Activated CD4-positive, alpha-beta T cell treated with anti-CD3 and anti-CD28 coated beads, Interleukin-2, amount 50 U/mL, for 24 hours (primary cell): Measurements from ENCODE around the gene RABGEF1.
"Not testable (repeated sequence)": the region's sequence is repeated elsewhere in the genome, so short reads cannot be mapped to it uniquely, and the experiment has no call there.

ENCODE experiments used
- DNase-seq, 2 donors: peaks; one replicate each; pipeline ENCODE4 v3.0.0-alpha.2; 2020; ENCODE audit warnings: low read depth in 1 of 2, low spot score in 1 of 2

The RABGEF1 gene

GRCh38 chr7:66735154-66735553 is 5.4 kb upstream of the RABGEF1 start:
- DNase-seq: no peak

- no peak for DNase-seq
Observed at GRCh38 chr7:66735850-66736249, 4.7 kb upstream of the RABGEF1 start.

- no peak for DNase-seq
Observed at GRCh38 chr7:66736892-66737291, 3.6 kb upstream of the RABGEF1 start.

GRCh38 chr7:66737667-66738066 is 2.9 kb upstream of the RABGEF1 start:
- no peak for DNase-seq

- no peak for DNase-seq
Observed at GRCh38 chr7:66739477-66739876, 1.1 kb upstream of the RABGEF1 start.

GRCh38 chr7:66739953-66740301 is 606 bp upstream of the RABGEF1 start:
- no peak for DNase-seq

- peak in 1 of 2 donors; percentile 8 for DNase-seq
Observed at GRCh38 chr7:66740980-66741709, 612 bp downstream of the RABGEF1 start.

GRCh38 chr7:66741710-66742049 is 1.1 kb downstream of the RABGEF1 start:
- no peak for DNase-seq

GRCh38 chr7:66742298-66742697 is 1.8 kb downstream of the RABGEF1 start:
- DNase-seq: not testable (repeated sequence)

- DNase-seq: no peak
Observed at GRCh38 chr7:66743920-66744319, 3.4 kb downstream of the RABGEF1 start.

- no peak for DNase-seq
Observed at GRCh38 chr7:66747385-66747784, 6.9 kb downstream of the RABGEF1 start.

GRCh38 chr7:66747881-66748511 is 7.5 kb downstream of the RABGEF1 start:
- no peak for DNase-seq

GRCh38 chr7:66748791-66749190 is 8.3 kb downstream of the RABGEF1 start:
- no peak for DNase-seq

- no peak for DNase-seq
Observed at GRCh38 chr7:66751945-66752344, 11.4 kb downstream of the RABGEF1 start.

- no peak for DNase-seq
Observed at GRCh38 chr7:66754541-66754940, 14.0 kb downstream of the RABGEF1 start.

GRCh38 chr7:66755059-66755458 is 14.5 kb downstream of the RABGEF1 start:
- DNase-seq: not testable (repeated sequence)

GRCh38 chr7:66756227-66756626 is 15.7 kb downstream of the RABGEF1 start:
- not testable (repeated sequence) for DNase-seq

GRCh38 chr7:66756889-66757288 is 16.4 kb downstream of the RABGEF1 start:
- DNase-seq: no peak

- no peak for DNase-seq
Observed at GRCh38 chr7:66757939-66758338, 17.4 kb downstream of the RABGEF1 start.

GRCh38 chr7:66758950-66759628 is 18.6 kb downstream of the RABGEF1 start:
- no peak for DNase-seq

- not testable (repeated sequence) for DNase-seq
Observed at GRCh38 chr7:66763183-66763582, 22.6 kb downstream of the RABGEF1 start.

- not testable (repeated sequence) for DNase-seq
Observed at GRCh38 chr7:66763633-66764355, 23.3 kb downstream of the RABGEF1 start.
